GM18861 (cell line): ENCODE data around the gene COTL1.
A peak's percentile ranks its signal among the peaks of the same experiment; 100 is the strongest.

Source experiments
- ATAC-seq: cut with Tn5 transposase; IDR thresholded peaks from one replicate; pipeline ENCODE4 v1.9.1; 2021; ENCODE audit not compliant: unreplicated experiment

The COTL1 gene

GRCh38 chr16:84617791-84618580 lies at the start of gene COTL1:
COTL1 (minus strand) TSS chr16:84618078; CDS start chr16:84617914, 164 bp downstream.
- peak; percentile 55 for ATAC-seq

GRCh38 chr16:84665843-84666242 lies 48.0 kb upstream of the COTL1 start:
- ATAC-seq: no peak

- ATAC-seq: no peak
Measured at GRCh38 chr16:84665359-84665758, 47.5 kb upstream of the COTL1 start.

- peak; percentile 93 for ATAC-seq
Measured at GRCh38 chr16:84663433-84664101, 45.7 kb upstream of the COTL1 start.

DNA sequence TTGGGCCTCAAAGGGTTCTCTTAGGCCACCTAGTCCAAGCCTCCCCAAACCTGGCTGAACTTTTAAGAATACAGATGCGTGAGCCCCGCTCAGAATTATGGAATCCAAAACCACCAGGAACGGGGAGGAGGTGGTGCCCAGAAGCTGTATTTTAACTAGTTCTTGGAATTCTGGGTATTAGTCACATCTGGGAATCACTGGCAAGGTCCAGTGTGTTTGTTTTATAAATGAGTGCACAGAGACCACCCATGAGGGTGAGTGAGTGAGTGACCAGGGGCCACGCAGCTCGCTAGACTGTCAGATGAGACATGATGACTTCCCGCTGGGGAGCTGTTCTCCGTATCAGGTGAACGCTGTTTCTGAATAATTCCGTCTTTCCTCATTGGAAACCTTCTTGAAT lies 44.6 kb upstream of the COTL1 start:
- ATAC-seq: no peak

- no peak for ATAC-seq
Measured at GRCh38 chr16:84661418-84662060, 43.7 kb upstream of the COTL1 start.

DNA sequence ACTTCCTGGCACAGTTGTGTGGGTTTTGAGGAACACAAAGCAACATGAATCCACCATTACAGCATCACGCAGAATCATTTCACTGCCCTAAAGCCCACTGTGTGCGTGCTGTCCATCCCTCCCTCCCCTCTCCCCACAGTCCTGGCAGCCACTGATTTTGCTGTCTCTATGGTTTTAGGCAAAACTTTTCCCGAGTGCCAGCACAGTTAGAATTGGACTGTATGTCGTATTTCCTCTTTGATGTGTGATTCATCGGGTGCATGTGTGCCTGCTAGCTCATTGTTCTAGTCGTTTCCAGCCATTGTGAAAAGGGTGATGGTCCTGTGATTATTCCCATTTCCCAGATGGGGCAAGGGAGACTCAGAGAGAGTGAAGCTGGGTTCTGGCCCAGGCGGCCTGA lies 43.1 kb upstream of the COTL1 start:
- ATAC-seq: no peak

DNA sequence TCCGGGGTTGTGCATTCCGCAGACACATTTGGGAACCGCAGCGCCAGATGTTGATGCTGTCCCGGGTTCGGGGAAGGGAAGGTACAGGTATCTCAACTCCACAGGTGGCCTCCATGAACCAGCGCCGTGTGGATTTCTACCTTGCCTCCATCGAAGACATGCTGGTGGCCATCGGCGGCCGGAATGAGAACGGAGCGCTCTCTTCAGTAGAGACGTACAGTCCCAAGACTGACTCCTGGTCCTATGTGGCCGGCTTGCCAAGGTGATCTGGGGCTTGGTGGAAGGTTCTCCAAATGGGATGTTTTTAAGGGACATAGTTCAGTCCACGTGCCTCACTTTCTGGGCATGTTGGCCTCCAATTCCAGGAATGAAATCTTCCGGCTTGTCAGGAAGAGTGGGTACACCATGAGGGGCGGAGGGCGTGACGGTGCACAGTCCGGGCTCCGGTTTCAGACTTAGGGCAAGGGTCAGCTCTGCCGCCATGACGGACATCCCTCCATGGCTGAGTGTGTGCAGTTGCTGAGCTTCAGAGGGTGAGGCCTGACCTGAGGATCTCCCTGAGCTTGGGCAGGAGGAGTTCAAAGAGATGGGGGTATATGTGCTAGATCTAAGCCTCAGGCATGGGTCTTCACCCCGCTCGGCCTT lies 41.9 kb upstream of the COTL1 start:
- ATAC-seq: no peak

DNA sequence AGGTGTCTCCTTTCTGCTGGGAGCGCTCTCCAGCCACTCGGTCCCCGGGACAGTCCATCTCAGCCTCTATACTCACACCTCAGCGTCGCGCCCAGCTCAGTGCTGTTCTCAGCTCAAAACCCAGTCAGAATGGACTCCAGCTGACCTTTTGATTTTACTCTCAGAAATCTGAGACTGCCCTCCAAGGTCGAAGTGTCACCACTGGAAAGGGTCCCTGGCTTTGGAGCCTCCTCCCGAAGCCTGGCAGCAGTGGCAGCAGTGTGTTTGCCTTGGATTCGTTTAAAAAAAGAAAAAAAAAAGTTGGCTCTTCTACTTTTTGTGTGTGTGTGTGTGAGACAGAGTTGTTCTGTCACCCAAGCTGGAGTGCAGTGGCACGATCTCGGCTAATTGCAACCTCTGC lies 40.8 kb upstream of the COTL1 start:
- ATAC-seq: no peak

DNA sequence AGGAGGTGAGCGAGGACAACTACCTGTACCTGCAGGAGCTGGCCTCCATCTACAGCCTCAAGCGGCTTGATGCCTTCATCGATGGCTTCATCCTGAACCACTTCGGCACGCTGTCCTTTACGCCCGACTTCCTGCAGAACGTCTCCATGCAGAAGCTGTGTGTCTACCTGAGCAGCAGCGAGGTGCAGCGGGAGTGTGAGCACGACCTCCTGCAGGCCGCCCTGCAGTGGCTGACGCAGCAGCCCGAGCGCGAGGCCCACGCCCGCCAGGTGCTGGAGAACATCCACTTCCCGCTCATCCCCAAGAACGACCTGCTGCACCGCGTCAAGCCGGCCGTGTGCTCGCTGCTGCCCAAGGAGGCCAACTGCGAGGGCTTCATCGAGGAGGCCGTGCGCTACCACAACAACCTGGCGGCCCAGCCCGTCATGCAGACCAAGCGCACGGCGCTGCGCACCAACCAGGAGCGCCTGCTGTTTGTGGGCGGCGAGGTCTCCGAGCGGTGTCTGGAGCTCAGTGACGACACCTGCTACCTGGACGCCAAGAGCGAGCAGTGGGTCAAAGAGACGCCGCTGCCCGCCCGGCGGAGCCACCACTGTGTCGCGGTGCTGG lies 39.5 kb upstream of the COTL1 start:
- no peak for ATAC-seq

DNA sequence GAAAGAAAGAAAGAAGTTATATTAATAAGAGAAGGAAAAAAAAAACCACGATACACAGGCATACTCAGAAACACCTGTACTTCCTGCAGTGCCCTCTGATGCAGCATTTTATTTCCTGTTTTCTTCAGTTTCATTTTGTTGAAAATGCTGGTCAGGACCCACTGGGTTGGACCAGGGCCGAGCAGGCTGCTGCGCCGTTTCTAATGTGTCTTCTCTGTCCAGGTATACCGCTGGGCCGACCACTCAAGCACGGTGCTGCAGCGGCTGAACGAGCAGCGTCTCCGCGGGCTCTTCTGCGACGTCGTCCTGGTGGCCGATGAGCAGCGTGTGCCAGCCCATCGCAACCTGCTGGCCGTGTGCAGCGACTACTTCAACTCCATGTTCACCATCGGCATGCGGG lies 38.8 kb upstream of the COTL1 start:
- ATAC-seq: no peak

GRCh38 chr16:84654998-84655397 lies 37.1 kb upstream of the COTL1 start:
- ATAC-seq: no peak

DNA sequence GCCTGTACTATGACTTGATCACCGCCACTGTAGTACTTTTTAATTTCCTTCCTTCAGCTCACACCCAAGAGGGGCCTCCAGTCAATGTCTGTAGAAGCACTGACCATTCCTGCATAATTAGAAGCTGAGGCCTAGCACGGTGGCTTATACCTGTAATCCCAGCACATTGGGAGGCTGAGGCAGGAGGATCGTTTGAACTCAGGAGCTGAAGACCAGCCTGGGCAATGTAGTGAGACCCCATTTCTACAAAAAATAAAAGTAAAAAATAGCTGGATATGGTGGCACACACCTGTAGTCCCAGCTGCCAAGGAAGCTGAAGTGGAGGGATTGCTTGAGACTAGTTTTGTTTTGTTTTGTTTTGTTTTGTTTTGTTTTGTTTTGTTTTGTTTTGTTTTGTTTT lies 36.4 kb upstream of the COTL1 start:
- no peak for ATAC-seq

- ATAC-seq: no peak
Measured at GRCh38 chr16:84652566-84652965, 34.7 kb upstream of the COTL1 start.

- no peak for ATAC-seq
Measured at GRCh38 chr16:84650062-84650991, 32.4 kb upstream of the COTL1 start.

GRCh38 chr16:84649511-84649861 lies 31.6 kb upstream of the COTL1 start:
- ATAC-seq: no peak

DNA sequence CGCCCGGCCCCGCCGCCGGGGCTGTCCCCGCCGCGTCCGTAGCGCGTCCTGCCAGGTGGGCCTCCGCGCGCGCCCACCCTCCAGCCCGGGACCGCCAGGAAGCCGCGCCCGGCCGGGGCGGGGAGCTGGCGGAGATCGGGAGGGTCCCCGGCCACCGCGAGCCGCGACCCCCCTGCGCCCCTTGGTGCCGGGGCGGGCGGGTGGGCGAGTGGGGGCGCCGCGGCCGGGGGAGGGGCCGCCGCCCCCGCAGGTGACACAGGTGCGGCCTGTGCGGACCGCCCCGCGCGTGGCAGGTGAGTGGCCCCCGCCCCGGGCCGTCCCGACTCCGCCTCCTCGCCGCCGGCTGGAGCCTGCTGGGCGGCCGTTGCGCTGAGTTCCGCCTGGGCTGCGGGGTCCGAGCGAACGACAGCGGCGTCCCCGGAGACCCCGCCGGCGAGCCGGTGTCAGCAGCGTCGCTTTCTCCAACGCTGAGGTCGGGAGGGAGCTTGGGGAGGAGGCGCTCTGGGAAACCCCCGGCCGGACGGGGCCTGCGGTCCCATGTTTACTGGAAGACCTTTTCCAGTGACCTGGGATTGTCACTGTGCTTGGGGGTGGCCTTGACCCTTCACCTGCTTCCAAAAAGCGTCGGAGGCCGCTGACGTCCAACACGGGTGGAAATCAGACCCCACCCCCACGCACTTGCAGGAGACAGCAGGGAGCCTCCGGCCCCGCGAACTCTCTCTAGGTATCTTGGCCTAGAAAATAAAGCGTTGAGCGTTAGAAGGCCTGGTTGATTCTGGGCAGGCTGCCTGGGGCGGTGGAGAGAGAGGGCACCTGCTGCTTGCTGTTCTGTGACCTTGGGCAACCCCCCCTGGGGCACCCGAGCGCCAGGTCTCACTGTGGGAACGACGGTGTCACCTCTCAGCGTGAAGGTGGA lies 31.0 kb upstream of the COTL1 start:
- peak; percentile 53 for ATAC-seq

- peak; percentile 45 for ATAC-seq
Measured at GRCh38 chr16:84647828-84648594, 30.1 kb upstream of the COTL1 start, which contains the start of gene KLHL36. KLHL36 (plus strand) TSS chr16:84648511; CDS start chr16:84650868, 2,357 bp downstream.
